Activated CD8-positive, alpha-beta memory T cell treated with anti-CD3 and anti-CD28 coated beads, Interleukin-2, amount 50 U/mL, for 24 hours (primary cell): ENCODE data around the gene TRAF6.

Experiments
- DNase-seq: peaks from one replicate; pipeline ENCODE4 v3.0.0-alpha.2; 2020; ENCODE audit errors: extremely low read depth

The TRAF6 gene

DNA sequence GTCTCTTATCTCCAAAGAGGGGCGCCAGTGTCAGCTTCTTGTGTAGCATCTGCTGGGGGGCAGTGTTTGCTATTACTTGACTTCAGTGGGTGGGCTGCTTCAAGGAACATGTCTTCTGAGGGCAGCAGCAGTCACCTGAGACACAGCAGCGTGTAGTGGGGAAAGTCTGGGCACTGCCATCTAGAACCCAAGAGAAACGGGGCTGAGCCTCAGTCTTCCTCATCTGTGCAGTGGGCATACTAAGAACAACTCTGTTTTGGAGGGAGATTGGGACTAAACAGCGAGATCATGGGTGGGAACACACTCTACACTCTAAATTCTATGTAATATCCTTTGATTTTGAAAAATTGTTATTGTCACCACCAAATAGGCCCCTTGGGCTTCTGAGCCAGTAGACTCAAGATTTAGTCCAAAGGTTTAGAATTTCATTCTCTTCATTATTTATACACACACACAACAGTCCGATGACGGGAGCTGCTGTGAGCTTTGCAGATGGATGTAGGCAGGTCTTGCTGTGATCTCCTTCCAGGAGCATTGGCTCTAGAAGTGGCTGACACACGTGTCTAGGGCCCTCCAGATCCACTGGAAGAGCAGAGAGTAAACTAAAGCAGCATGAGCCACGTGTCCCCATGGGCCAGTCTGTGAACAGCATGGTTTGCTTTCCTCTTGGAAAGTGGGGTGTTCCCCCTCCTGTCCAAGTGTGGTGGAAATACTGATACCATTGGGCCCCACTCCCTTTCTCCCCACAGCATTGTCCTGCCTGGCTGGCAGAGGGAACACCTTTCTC, 51.8 kb downstream of the TRAF6 start:
- DNase-seq, result no peak

DNA sequence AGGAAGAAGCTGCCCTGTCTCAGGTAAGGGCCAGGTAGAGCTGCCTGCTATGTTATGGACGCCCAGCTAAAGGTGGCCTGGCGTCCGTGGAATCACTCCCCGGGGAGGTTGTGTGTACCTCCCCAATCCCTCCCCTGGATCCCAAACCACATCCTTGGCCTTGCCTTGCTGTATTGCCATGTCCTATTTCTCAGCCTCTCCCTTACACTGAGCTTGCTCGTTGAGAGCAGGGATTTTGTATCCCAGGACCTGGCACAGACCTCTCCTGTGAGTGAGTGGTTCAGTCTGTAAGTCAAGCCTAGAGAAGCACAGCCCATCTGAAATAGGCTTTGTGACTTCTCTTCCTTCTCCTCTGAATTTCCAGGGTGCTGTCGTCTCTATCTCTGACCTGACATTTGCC, 53.9 kb downstream of the TRAF6 start:
- no peak for DNase-seq

DNA sequence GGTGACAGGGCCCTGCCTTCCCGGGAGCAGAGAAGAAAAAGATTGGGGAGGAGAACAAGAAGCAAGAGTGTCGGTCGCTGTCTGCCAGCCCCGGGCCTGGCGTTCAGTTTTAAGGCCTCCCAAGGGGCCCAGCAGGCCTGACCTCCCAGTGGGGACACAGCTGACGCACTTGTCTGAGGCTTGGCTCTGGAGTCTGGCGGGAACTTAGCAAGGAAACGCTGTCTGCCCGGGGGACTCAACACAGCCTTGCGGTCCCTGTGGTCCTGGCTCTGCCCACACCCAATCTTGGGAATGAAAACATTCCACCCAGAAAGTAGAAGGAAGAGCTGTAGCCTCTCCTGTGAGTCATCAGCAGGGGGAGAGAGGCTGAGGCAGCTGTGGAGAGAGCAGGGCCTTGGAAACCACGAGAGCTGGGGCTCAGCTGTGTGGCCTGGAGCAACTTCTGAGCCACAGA, 54.4 kb downstream of the TRAF6 start:
- no peak for DNase-seq

DNA sequence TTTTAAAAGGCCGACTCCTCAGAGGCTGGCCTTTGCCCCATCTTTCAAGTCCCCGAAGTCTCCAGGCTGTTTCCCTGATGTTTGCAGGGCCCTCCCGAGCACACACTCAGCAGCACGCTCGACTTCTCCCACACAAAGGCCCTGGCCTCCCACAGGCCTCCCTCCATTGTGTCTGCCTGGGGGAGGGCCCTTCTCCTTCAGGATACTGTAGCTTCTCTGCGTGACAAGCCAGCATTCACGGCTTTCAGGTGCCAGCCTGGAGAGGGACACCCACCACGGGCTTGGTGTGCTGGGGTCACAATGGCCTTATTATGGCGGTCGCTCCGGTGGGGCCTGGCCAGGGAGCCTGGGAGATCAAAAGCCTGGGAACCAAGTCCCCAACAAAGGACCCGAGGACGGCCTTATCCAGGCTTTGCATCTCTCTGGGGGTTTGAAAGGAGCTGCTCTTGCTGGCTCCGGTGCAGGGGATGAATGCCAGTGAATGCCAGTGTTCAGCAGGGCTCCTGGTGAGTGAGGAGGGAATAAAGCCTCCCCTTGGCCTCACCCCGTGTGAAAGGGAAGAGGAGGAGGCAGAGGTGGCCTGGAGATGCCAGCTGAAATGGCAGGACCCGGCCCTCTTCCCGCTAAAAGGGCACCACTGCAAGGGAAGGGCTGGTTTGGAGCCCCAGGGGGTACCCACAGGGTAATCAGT, 55.0 kb downstream of the TRAF6 start:
- DNase-seq, result no peak

DNA sequence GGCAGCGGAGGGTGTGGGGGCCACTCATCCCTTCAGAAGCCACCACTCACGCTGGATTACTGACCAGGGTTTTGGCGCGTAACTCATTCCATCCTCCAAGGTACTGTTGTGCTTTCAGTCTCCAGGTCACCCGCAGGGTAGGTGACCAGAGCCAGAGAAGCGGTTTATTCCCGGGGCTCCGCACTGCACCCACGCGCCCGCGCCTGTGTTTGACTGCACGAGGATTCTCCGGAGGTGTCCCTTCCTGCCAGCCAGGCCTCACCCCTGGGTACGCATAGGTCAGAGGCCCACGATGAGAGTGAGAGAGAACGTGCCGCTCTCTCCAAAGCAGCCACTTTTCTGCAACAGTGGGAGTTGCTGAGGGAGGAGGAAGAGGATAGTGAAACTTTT, 55.5 kb downstream of the TRAF6 start:
- DNase-seq, result no peak

DNA sequence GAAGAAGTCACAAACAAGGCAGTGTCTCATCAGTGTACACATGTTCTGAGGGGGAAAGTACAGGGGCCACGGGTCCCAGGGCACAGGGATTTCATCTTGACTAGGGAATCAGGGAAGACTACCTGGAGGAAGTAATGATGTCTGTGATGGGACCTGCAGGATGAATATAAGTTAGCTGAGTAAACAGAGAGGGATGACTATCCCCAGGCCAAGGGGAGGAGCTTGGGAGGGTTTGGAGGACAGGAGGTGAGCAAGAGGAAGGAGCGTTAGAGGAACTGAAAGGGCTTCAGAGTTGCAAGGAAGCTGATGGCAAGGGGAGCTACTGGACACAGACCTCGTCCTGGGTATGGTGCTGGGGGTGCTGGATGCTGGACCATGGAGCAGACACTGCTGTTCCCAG, 56.4 kb downstream of the TRAF6 start:
- DNase-seq, result no peak

DNA sequence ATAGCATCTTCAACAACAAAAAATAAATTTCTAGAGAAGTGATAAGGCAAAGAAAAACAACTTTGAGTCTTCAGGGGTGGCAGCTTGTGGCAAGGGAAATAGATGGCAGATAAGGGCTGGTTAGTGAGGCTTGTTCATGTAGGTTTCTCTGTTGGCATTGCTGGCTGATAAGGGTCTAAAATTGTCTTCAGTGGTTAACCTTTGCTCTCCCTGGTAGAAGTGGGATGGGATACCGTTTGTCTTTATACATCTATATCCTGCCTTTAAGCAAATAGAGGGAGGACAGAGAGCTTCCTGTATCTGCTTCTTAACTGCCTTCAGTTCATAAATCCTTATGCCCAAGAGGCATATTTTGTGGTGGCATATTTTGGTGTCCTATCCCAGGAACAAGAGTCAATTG, 57.1 kb downstream of the TRAF6 start:
- no peak for DNase-seq

DNA sequence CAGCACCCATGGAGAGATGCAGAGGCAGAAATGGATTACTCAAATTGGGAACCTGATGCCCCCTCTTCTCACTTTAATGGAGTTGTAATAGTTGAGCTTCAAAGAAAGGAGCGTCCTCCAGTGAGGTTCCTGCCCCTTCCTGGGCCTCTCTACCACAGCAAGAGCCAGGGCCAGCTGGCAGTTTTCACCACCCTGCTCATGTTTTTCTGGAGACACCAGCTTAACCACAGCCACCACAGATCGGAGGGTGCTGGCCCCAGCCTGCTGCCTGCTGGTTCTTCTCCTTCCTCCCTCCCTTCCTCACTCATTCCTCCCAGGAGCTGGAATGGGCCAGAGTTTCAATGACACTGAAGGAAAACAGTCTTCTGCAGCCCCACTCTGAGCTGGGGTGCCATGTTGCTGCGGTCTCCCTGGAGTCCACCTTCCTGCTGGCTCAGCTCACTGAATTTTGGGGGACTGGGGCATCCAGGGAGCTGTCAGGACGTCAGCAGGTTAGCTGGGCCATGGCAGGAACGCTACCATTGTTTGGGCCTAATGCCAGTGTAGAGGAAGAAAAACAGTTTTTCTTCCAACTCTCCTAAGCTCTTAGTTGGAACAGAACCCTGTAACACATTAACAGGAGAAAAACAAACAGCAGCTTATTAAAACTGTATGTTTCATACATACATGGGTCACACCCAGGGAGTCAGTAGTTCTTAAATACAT, 57.7 kb downstream of the TRAF6 start:
- DNase-seq, result no peak

DNA sequence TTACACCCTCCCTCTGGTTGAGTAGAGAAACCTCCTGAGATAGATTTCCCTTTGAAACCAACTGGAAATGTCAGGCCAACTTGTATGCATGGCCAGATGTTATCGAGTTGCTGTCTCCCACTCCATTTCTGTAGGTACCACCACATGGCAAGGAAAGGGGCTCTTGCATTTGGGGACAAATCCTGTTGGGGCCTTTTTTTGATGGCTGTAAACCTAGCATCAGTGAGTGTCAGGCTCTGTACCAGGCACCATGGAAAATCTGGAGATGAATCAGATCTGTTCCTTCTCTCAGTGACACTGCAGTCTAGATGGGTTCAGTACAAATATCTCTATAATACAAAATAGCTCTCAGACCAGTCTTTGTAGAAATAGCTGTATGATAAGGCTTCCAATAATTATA, 58.4 kb downstream of the TRAF6 start:
- no peak for DNase-seq

DNA sequence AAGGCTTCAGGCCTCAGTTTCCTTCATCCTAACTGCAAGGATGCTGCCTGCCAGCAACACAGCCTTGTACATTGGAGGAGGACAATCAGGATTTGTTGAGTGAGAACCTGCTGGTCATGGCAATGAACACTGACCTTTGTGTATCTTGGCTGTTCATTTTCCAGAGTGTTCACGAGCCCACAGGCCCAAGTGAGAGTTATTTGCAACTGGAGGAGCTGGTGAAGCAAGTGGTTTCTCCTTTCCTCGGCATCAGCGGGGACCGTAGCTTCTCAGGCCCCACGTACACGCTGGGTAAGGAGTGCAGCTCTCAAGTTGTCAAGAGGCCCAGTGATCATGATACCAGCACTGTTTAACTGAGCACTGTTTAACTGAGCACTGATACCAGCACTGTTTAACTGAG, 59.0 kb downstream of the TRAF6 start:
- no peak for DNase-seq

DNA sequence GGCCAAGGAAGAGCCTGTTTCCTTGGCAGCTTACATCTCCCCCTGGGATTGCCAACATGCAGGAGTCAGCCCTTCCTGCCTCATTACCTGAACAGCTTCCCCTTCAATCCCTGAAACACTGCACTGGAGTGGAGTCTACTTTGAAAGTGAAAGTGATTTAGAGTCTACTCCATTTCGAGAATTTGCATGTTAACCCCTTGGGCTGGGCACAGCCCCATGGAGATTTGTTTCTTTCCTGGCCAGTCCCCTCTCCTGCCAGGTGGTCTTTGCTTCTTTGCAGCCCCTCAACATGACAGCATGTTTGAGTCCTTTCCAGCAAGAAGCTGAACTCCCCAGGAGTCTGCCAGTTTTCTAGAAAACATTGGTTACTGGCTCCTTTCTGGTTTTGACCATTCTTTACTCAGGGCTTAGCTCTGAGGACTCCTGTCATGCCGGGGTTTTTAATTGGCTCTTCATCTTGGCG, 59.9 kb downstream of the TRAF6 start:
- no peak for DNase-seq

DNA sequence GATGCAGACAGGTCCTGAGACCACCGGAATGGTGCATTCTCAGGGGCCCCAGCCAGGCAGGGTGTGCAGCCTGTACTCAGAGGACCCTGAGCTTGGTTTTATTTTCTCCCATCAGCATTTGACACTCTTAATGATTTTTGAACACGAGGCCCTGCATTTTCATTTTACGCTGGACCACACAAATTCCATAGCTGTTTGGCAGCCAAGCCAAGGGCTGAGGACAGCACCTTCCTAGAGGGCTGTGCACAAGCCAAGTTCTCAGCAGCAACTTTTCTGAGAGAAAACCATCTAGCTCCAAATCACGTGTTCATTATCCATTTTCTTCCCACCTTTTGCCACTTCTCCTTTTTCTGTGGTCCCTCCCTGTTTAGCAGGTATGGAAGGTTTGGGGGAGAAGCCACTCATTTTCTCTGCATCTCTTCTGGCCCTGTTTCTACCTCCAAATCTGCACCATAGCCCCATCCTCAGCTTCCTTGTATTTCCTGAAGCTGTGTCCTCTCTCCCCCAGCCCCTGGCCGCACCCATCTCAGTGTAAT, 60.4 kb downstream of the TRAF6 start:
- DNase-seq, result no peak

DNA sequence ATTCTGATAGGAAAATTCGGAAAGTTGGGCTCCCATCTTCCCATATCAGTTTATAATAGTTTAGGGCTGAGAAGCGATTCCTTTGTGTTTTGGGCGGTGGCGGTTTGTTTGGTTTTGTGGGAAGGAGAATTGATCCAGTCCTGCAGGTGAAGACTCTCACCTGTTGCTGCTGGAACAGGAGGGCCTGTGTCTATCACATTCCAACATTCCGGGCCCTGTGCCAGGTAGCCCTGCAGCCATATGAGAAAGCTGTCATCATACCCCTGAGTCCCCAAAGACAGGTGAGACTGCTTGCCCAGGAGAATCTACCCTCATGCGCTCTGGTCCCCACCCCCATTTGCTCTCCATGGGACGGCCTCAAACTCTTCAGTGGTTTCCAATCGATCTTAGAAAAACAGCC, 62.1 kb downstream of the TRAF6 start:
- no peak for DNase-seq

DNA sequence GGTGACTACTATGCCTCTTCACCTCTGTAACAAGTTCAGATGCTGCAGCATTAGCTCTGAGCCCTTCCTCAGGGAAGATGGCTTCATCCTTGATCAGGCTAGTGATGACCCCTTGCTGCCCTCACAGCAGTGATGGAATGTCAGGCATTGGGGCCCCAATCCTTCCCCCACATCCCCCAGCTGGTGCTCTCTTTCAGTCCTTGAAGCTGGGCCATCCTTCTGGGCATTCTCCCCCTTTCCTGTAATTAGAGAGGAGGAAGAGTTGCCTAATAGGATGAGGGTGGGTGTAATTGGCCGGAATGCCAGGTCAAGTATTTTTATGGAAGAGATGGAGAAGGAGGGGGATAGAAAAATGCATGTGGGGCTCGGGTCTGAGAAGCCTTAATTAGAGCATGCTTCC, 62.6 kb downstream of the TRAF6 start:
- no peak for DNase-seq

DNA sequence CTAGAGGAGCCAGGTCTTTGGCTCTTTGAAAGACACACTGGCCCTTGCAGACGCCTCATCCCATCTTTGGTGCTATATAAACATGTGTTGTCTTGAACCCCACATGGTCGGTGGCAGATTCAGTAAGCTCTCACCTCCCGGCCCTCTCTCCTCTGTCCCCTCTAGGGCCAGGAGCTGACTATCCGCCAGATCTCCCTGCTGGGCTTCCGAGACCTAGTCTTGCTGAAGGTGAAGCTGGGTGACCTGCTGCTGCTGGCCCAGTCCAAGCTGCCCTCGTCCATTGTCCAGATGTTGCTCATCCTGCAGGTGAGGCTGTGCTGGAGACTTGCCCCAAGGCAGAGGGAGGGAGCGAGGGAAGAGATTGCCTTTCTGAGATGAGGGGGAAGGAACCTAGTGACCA, 63.9 kb downstream of the TRAF6 start:
- no peak for DNase-seq

DNA sequence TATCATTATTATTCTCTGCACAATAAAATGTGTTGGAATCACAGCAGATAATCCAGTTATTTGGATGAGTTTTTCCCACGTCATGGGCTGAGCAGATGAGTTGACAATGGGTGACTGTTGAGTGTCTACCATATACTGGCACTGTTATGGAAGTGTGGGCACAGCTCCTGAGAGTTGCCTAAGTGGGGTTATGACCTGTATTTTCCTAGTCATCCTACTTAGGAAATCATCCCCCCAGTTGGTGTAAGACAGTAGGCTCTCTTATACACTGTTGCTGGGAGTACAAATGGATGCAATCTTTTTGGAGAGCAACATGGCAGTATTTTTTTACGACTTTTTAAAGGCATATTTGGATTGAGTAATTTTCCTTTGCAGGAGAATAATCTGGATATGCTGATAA, 66.4 kb downstream of the TRAF6 start:
- no peak for DNase-seq

DNA sequence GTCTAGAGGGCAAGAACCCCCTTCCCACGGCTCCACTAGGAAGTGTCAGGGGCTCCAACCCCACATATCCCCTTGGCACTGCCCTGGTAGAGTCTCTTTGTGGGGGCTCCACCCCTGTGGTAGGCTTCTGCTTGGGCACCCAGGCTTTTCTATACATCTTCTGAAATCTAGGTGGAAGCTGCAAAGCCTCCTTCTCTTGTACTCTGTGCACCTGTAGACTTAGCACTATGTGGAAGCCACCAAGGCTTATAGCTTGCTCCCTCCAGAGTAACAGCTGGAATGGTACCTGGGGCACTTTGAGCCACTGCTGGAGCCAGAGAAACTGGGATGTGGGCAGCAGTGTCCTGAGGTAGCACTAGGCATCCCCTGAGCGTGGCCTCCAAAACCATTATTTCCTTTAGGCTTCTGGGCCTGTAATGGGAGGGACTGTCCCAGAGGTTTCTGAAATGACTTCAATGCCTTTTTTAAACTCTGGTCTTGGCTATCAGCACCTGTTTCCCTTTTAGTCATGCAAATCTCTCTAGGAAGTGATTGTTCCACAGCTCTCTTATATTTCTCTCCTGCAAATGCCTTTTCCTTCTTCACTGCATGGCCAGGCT, 68.4 kb downstream of the TRAF6 start:
- no peak for DNase-seq

DNA sequence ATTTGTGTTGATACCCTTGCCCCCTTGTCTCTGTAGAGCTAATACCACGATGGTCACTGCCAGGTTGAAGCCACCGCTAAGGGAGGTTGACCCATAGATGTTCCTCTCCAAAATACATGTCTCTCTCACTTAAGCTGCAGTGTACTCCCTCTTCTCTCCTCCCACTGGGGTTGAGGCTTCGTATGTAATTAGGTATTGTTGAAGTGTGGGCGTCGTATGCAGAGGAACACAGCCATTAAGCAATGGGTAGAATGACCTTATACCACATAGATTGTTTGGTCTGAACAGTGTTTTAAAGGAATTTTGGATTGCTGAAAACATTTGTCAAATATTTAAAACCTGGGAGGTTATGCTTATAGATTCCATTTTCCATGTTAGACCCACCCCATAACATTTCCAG, 71.9 kb downstream of the TRAF6 start:
- DNase-seq, result no peak

DNA sequence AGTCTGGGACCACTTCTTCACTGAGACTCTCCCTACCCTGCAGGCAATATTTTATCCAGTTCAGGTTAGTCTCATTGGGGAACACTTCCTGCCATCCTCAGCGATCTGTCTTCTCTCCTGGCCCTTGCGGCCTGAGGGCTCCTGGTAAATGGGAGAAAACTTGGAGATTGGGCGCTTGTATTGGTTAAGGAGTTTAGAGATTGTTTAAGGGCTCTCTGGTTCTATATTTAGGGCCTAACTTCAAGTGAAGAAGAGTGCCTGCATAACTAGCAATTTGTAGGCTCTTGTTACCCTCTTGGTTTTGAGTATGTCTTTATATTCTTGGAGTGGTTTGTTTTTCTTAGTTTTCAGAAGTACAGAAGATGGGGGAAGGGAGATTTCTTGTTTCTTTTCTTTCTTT, 72.7 kb downstream of the TRAF6 start:
- DNase-seq, result no peak
